CD4-positive, alpha-beta T cell treated with Interleukin-1 beta for 1 hour (primary cell): ENCODE measurements around the gene SCN4B.

ENCODE experiments used
- DNase-seq, 2 donors: peaks; one replicate each; pipeline ENCODE4 v3.0.0-alpha.2; 2020 to 2022

The SCN4B gene

GRCh38 chr11:118151431-118151830 lies 1.2 kb downstream of the SCN4B start:
- DNase-seq, result no peak

- no peak for DNase-seq
Observed at GRCh38 chr11:118149493-118149892, 3.1 kb downstream of the SCN4B start.

GRCh38 chr11:118148856-118149255 lies 3.8 kb downstream of the SCN4B start:
- DNase-seq, result no peak

- no peak for DNase-seq
Observed at GRCh38 chr11:118148240-118148639, 4.4 kb downstream of the SCN4B start.

- DNase-seq, result no peak
Observed at GRCh38 chr11:118147502-118147901, 5.1 kb downstream of the SCN4B start.

GRCh38 chr11:118146554-118146953 lies 6.1 kb downstream of the SCN4B start:
- no peak for DNase-seq

GRCh38 chr11:118145285-118146227 lies 7.1 kb downstream of the SCN4B start:
- DNase-seq, result peak; percentile 84 to 89

- no peak for DNase-seq
Observed at GRCh38 chr11:118144301-118145268, 8.0 kb downstream of the SCN4B start.

- DNase-seq, result no peak
Observed at GRCh38 chr11:118143661-118144185, 8.9 kb downstream of the SCN4B start.

- peak; percentile 10 to 73 for DNase-seq
Observed at GRCh38 chr11:118142809-118143208, 9.8 kb downstream of the SCN4B start.

- DNase-seq, result peak in 1 of 2 donors; percentile 34
Observed at GRCh38 chr11:118142081-118142480, 10.5 kb downstream of the SCN4B start.

GRCh38 chr11:118139578-118139977 lies 13.0 kb downstream of the SCN4B start:
- DNase-seq, result no peak

- no peak for DNase-seq
Observed at GRCh38 chr11:118138839-118139420, 13.7 kb downstream of the SCN4B start.

- no peak for DNase-seq
Observed at GRCh38 chr11:118136801-118137200, 15.8 kb downstream of the SCN4B start.

GRCh38 chr11:118136341-118136740 lies 16.3 kb downstream of the SCN4B start:
- DNase-seq, result no peak

GRCh38 chr11:118135796-118136165 lies 16.8 kb downstream of the SCN4B start:
- DNase-seq, result no peak

- DNase-seq, result no peak
Observed at GRCh38 chr11:118135051-118135795, 17.4 kb downstream of the SCN4B start.

GRCh38 chr11:118133816-118134215 lies 18.8 kb downstream of the SCN4B start:
- DNase-seq, result no peak

GRCh38 chr11:118132385-118133151 lies 20.1 kb downstream of the SCN4B start:
- no peak for DNase-seq

- no peak for DNase-seq
Observed at GRCh38 chr11:118129471-118130172, 23.0 kb downstream of the SCN4B start.
